Measurements from ENCODE around the gene PLA2G1B.

Gene PLA2G1B

GRCh38 chr12:120327593-120327992 lies at the start of gene PLA2G1B:
TSS of gene PLA2G1B (minus strand) at chr12:120327779. CDS start at chr12:120327753, 26 bp downstream.
- no peak for DNase-seq

- no peak for DNase-seq
These were observed 49.5 kb upstream of the PLA2G1B start for GRCh38 chr12:120376934-120377572.

GRCh38 chr12:120376416-120376815 lies 48.8 kb upstream of the PLA2G1B start:
- DNase-seq = no peak

GRCh38 chr12:120376009-120376408 lies 48.4 kb upstream of the PLA2G1B start:
- no peak for DNase-seq

GRCh38 chr12:120373683-120374082 lies 46.1 kb upstream of the PLA2G1B start:
- no peak for DNase-seq

- DNase-seq = no peak
These were observed 43.0 kb upstream of the PLA2G1B start for GRCh38 chr12:120370343-120371243.

GRCh38 chr12:120369603-120370342 lies 42.2 kb upstream of the PLA2G1B start:
- DNase-seq = no peak

GRCh38 chr12:120368789-120369602 lies 41.4 kb upstream of the PLA2G1B start, which contains the start of gene MSI1:
TSS of gene MSI1 (minus strand) at chr12:120369164. CDS start at chr12:120369091, 73 bp downstream.
- DNase-seq = no peak

- DNase-seq = peak; percentile 73
These were observed 40.6 kb upstream of the PLA2G1B start for GRCh38 chr12:120367924-120368788.

GRCh38 chr12:120367233-120367923 lies 39.8 kb upstream of the PLA2G1B start:
- DNase-seq = no peak

GRCh38 chr12:120366845-120367232 lies 39.3 kb upstream of the PLA2G1B start:
- DNase-seq = no peak

GRCh38 chr12:120366341-120366705 lies 38.7 kb upstream of the PLA2G1B start:
- DNase-seq = no peak

GRCh38 chr12:120365675-120366340 lies 38.2 kb upstream of the PLA2G1B start:
- DNase-seq = no peak

- DNase-seq = no peak
These were observed 36.9 kb upstream of the PLA2G1B start for GRCh38 chr12:120364487-120364886.

- DNase-seq = no peak
These were observed 35.8 kb upstream of the PLA2G1B start for GRCh38 chr12:120363274-120363855.

GRCh38 chr12:120362516-120363273 lies 35.1 kb upstream of the PLA2G1B start:
- DNase-seq = no peak

GRCh38 chr12:120361506-120362208 lies 34.1 kb upstream of the PLA2G1B start:
- DNase-seq = peak; percentile 61

GRCh38 chr12:120359128-120359527 lies 31.5 kb upstream of the PLA2G1B start:
- no peak for DNase-seq

Measured in activated CD8-positive, alpha-beta memory T cell treated with anti-CD3 and anti-CD28 coated beads, Interleukin-2, amount 50 U/mL, for 48 hours (primary cell).